Tracheal epithelial cell (primary cell): ENCODE data around the gene FDPS. TPM values are rescaled to one million over a fixed set of nuclear protein-coding genes. Genes with fewer than 3 reads are reported as not detected.

Experiments used
- total RNA-seq: library from RNA; depleted of rRNA; stranded (reverse); fragments of >200 nt; gene quantifications from 2 replicates; pipeline ENCODE4 v1.2.1, GENCODE V29; 2014

FDPS gene
- total RNA-seq, result 183 and 331 TPM in 2 replicates

DNA sequence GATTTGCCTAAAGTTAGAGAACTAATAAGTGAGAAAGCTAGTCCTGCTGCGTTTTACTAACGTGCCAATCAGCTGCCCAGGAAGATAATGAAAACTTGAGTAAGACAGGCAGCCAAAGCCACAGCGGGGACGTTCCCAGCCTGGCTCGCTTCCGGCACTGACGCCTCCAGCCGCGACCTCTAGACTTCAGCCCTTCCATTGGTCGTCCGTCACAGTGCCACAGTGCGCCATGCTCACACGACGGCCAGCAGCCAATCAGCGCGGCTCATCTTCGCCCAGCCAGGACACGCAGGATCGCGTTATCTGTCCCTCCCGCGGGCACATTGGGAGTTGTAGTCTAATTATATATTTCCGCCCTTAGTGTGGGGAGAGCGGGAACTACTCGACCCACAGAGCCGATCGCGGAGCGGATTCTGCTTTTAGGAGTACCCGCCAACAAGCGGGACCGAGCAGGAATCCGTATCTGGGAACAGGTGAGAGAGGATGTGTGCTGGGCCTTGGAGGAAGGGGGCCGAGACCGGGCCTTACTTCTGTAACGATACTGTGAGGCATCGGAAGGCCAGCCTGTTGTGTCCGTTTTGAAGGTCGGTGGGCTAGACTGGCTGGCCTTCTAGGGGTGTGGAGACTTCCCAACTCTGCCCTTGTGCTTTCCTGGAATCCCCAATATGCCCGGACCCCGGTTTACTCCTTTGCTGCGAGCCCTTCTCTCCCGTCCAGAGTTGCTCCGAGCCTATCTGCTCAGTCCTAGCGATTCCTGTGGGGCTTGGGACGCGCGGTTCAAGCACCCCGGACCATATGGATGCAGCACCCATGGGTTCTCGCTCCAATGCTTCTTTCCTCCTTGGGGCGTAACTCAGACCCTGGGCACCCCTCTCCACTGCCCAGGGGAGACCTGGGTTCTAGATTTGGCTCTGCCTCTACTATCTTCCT is at the start of gene FDPS:
Gene FDPS, plus strand, starts transcription at position 374 of the 930 bp plus-strand sequence. CDS start 924 bp downstream, outside the sequence.

DNA sequence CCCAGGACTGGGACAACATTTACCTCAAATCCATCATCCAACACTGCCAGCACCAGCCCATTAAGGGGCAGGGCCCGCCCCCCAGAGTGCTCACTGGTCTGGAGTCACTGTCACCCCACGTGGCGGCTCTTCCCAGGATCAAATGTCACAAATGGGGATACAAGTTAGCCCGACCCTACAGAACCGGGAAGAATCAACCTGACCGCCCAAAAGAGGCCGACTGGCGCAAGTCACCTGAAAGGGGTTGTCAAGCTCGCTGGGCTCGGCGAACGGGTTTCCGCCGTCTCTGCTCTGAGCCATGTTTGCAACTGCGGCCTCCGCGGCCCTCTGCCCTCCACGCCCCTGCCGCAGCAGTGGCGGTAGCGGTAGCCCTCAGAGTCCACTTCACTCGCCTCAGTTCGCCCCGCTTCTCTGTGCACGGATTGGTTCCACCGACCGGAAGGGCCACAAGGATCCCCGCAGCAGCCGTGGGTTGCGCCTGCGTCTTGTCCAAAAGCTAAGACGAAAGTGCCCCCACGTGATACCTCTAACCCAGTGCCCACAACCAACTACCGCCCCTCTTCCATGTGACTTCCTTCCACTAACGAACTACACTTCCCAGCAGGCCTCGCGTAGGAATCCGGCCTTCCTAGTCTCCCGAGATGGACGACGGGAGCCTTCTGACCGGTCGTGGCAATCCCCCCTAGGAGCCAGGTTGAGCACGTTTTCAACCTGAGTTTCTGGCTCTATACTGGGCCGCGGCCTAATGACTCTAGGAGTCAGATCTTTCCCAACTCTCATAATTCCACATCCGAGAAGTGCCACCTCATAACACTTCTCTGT is 46.6 kb upstream of the FDPS start, which contains the start of gene SCAMP3:
Gene SCAMP3, minus strand, starts transcription at position 509 of the 822 bp plus-strand sequence. Its CDS starts 209 bp downstream, at position 300.

DNA sequence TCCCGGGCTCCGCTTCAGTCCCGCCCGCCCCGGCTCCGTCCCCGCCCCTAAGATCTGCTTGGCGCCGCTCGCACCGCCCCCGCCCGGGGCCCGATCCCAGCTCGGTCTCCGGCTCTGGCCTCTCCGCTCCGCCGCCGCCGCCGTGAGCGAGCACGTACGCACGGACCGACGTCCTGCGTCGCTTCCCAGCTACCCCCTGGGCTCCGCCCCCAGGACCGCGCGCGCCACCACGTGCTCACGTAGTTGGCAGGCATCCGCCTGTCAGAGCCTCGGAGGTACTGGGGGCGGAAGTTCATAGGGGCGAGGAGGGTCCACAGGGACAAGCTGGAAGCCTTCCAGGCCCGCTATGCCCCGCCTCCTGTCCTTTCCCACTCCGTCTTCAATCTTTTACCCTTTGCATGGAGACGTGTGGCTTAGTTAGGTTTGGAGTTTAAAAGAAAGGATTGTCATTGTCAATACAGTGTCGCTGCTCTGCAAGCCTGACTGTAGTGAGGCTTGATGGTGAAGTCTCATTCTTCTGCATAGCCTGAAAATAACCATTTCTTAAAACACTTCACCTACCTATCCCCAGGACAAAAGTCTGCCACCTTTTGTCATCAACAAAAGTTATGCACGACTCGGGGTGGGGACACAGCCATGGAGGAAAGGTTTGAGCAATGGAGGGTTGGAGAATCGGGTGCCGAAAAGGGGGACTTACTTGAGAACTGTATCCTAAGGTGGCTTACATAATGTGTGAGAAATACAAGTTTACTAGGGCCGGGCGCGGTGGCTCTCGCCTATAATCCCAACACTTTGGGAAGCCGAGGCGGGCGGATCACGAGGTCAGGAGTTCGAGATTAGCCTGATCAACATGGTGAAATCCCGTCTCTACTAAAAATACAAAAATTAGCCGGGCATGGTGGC is 35.1 kb upstream of the FDPS start, which contains the start of gene CLK2:
Gene CLK2, minus strand, starts transcription at position 162 of the 903 bp plus-strand sequence. CDS start 2,527 bp downstream, outside the sequence.

DNA sequence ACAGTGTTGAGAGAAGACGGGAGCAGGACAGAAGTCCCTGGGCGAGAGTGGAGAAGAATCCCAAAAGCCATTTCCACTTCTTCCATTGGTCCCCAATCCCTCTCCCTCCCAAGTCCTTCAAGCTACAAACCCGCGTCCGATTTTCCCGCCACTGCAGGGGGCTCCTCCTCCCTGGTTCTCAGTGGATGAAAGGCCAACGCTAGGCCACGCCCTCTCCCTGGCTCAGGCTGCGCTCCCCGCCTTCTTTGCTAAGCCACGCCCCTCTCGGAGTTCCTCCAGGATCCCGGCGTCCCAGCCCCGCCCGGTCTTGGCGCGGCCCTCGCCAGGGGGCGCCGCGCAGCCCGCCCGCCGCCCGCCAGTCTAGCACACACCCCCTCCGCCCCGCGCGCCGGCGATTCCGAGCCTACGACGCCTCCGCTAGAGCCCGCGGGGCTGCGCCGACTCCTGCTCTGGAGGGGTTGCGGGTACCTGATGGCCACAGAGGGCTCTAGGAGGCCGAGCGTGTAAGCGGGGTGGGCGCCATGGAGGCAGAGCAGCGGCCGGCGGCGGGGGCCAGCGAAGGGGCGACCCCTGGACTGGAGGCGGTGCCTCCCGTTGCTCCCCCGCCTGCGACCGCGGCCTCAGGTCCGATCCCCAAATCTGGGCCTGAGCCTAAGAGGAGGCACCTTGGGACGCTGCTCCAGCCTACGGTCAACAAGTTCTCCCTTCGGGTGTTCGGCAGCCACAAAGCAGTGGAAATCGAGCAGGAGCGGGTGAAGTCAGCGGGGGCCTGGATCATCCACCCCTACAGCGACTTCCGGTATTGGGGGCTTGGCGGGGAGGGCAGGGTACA is 31.4 kb upstream of the FDPS start, which contains the start of gene HCN3:
Gene HCN3, plus strand, starts transcription at position 394 of the 832 bp plus-strand sequence. Its CDS starts 128 bp downstream, at position 522.

DNA sequence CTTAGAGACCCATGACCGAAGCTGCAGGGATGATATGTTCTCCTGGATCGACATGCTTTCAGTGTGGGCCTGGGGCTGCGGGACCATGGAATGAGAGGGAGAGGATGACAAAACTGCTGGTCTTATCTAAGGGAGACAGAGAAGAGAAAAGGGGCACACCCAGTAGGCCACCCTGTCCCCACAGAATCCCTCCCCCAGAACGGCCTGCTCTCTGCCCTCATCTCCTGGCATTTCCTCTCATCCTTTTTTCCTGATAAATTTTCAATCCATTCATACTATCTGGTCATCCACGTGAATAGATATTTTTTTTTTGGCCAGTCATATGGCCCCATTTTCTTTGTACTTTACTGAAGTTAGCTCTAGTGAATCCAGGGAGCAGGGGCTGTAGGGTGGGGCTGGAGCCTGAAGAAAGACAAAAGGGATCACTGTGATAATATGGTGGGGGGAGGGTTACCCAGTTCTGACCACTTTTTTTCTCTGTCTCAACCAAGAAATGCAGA is 7.3 kb upstream of the FDPS start, which contains the start of gene PKLR:
Gene PKLR, minus strand, starts transcription at position 97 of the 500 bp plus-strand sequence. Its CDS starts 43 bp downstream, at position 54.

DNA sequence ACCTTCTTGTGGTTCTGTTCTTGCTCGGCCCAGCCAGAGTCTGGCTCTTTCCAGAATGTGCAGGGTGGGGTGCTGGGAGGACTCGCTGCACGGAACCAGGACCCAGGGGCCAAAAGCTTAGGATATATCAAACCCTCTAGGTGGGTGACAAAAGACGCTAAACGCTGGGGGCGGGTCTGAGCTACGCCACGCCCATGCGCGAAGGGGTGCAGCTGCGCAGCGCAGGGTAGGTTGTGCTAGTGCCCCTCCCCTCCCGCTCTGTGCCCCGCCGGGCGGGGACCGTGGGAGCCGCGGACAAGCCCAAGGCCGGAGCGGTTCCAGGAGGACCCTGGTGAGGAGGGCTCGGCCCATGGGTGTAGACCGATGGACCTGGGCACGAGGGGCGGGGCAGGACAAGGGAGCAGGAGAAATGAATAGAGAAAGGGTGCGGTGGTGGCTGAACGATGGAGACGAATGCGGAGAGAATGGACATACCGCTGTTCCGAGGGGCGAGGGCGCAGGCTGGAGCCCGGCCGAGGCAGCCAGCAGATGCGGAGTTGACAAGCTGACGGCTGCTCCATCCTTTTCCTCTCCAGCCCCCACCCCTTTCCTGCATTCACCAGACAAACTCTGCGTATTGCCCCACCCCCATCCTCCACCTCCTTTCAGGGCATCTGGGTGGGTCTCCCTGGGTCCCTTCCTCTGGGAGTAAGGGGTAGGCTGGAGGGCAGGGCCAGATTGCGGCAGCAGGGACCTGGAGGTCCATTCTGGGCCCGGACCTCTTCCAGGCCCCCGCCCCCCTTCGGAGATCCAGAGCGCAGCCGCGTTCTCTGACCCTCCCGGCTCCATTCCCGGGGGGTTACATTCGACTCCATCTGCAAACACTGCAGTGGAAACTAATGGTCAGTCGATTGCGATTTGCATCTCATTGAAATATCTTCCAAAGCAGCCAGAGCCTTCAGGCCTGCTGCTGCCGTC is 12.3 kb downstream of the FDPS start, which contains the start of gene RUSC1:
Gene RUSC1, plus strand, starts transcription at position 234 of the 957 bp plus-strand sequence. CDS start 880 bp downstream, outside the sequence.

Other genes with a start within 250 kb of the FDPS start
- gene EFNA4, start 245.1 kb upstream of the FDPS start, total RNA-seq, result 15.8 and 18.1 TPM in 2 replicates
- gene EFNA3, start 230.0 kb upstream of the FDPS start, total RNA-seq, result 9.9 and 12.6 TPM in 2 replicates
- gene EFNA1, start 181.0 kb upstream of the FDPS start, total RNA-seq, result 44.8 and 111 TPM in 2 replicates
- gene SLC50A1, start 173.0 kb upstream of the FDPS start, total RNA-seq, result 61.9 and 120 TPM in 2 replicates
- gene DPM3, start 168.3 kb upstream of the FDPS start, total RNA-seq, result 7.5 and 22.9 TPM in 2 replicates
- gene KRTCAP2, start 135.6 kb upstream of the FDPS start, total RNA-seq, result 96.9 and 107 TPM in 2 replicates
- 0.85 and 3.4 TPM in 2 replicates for gene TRIM46, start 135.0 kb upstream of the FDPS start, total RNA-seq
- gene THBS3, start 101.0 kb upstream of the FDPS start, total RNA-seq, result 12.1 and 14.7 TPM in 2 replicates
- gene MTX1, start 100.2 kb upstream of the FDPS start, total RNA-seq, result 52.2 and 86.3 TPM in 2 replicates
- gene ENTREP3, start 53.4 kb upstream of the FDPS start, total RNA-seq, result 5.8 and 10.7 TPM in 2 replicates
- gene SCAMP3, start 46.5 kb upstream of the FDPS start, total RNA-seq, result 30.4 and 44.5 TPM in 2 replicates
- gene CLK2, start 35.4 kb upstream of the FDPS start, total RNA-seq, result 12.6 and 16.4 TPM in 2 replicates
- 0.43 and 0.72 TPM in 2 replicates for gene HCN3, start 31.4 kb upstream of the FDPS start, total RNA-seq
- gene PKLR, start 7.4 kb upstream of the FDPS start, total RNA-seq, result 0.24 TPM in 1 of 2 replicates, not detected in the other
- 18.6 and 24.1 TPM in 2 replicates for gene RUSC1, start 12.0 kb downstream of the FDPS start, total RNA-seq